Dedifferentiated amniotic fluid mesenchymal stem cell (primary cell): ENCODE data around the gene ABLIM2.

Source experiments
- DNase-seq: peaks from one replicate; pipeline ENCODE4 v3.0.0-alpha.2; 2016; ENCODE audit errors: extremely low spot score

ABLIM2 gene

GRCh38 chr4:8028884-8029568, 129.6 kb downstream of the ABLIM2 start:
- no peak for DNase-seq

GRCh38 chr4:8028368-8028767, 130.2 kb downstream of the ABLIM2 start:
- DNase-seq = no peak

- DNase-seq = no peak
These were observed 132.2 kb downstream of the ABLIM2 start for GRCh38 chr4:8026453-8026852.

GRCh38 chr4:8025668-8026067, 132.9 kb downstream of the ABLIM2 start:
- no peak for DNase-seq

GRCh38 chr4:8024073-8024786, 134.4 kb downstream of the ABLIM2 start:
- no peak for DNase-seq

- DNase-seq = no peak
These were observed 134.9 kb downstream of the ABLIM2 start for GRCh38 chr4:8023696-8024033.

- no peak for DNase-seq
These were observed 135.6 kb downstream of the ABLIM2 start for GRCh38 chr4:8022767-8023695.

- DNase-seq = no peak
These were observed 136.8 kb downstream of the ABLIM2 start for GRCh38 chr4:8021796-8022195.

GRCh38 chr4:8019396-8020365, 138.9 kb downstream of the ABLIM2 start:
- DNase-seq = no peak

GRCh38 chr4:8016527-8016926, 142.1 kb downstream of the ABLIM2 start:
- no peak for DNase-seq

GRCh38 chr4:8015512-8015911, 143.1 kb downstream of the ABLIM2 start:
- peak; percentile 15 for DNase-seq

- no peak for DNase-seq
These were observed 144.5 kb downstream of the ABLIM2 start for GRCh38 chr4:8013976-8014726.

- DNase-seq = no peak
These were observed 146.1 kb downstream of the ABLIM2 start for GRCh38 chr4:8012517-8012916.

GRCh38 chr4:8010618-8011017, 148.0 kb downstream of the ABLIM2 start:
- DNase-seq = peak; percentile 15

- DNase-seq = no peak
These were observed 148.7 kb downstream of the ABLIM2 start for GRCh38 chr4:8009710-8010511.

- no peak for DNase-seq
These were observed 149.5 kb downstream of the ABLIM2 start for GRCh38 chr4:8009097-8009496.

GRCh38 chr4:8008391-8008790, 150.2 kb downstream of the ABLIM2 start:
- DNase-seq = no peak

- DNase-seq = no peak
These were observed 151.0 kb downstream of the ABLIM2 start for GRCh38 chr4:8007581-8007980.

GRCh38 chr4:8006471-8006870, 152.1 kb downstream of the ABLIM2 start:
- no peak for DNase-seq

GRCh38 chr4:8005814-8006215, 152.8 kb downstream of the ABLIM2 start:
- no peak for DNase-seq
